Ramos (cell line): ENCODE measurements around the gene PTPRO.
"Not testable (repeated sequence)": the region's sequence is repeated elsewhere in the genome, so short reads cannot be mapped to it uniquely, and the experiment has no call there.

Experiments used
- in situ Hi-C: fragments of 300-500 bp; cut with MboI; formaldehyde crosslinking; loops from one replicate; pipeline ENCODE4 v1.14.3; 2022; ENCODE audit warnings: low sequenced_read_pairs; ENCODE audit not compliant: unreplicated experiment

Gene PTPRO

DNA sequence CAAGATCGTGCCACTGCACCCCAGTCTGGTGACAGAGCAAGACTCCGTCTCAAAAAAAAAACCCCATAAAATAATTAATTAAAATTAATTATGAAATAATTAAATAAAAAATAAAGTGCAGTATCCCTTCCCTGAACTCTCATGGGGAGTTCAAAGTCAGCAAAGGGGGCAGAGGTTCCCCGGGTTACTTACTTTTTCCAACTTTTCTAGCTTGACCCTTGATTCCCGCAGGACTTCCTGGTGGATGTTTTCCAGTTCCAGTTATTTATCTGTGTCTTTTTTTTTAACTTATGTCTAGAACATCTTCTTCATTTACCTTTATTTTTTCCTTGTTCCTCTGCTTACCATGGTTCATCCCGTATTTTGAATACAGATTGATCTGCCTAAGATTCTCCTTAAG lies 269.5 kb downstream of the PTPRO start:
- in situ Hi-C loops = loop anchor here (10.0 kb wide), 1 partner anchor 263 kb away; no protein-coding TSS in a partner anchor

DNA sequence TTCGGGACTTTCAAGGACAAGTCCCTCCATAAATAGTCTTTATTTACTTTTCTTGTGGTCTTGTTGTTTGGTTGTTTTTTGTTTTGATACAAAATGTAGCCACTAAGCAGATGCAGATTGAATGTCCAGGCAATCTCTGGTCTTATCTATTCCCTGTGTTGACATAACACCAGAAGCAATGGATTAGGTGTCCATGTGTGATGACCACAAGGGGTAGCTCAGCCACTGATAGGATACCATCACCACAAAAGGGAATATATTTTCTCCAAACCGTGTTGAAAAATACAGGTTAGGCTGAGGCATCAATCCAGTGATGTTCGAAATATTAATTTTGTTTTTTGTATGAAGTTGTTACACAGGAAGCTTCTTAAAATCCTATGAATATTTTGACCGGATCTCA lies 270.6 kb downstream of the PTPRO start:
- in situ Hi-C loops = loop anchor here (10.0 kb wide), 1 partner anchor 262 kb away; no protein-coding TSS in a partner anchor

DNA sequence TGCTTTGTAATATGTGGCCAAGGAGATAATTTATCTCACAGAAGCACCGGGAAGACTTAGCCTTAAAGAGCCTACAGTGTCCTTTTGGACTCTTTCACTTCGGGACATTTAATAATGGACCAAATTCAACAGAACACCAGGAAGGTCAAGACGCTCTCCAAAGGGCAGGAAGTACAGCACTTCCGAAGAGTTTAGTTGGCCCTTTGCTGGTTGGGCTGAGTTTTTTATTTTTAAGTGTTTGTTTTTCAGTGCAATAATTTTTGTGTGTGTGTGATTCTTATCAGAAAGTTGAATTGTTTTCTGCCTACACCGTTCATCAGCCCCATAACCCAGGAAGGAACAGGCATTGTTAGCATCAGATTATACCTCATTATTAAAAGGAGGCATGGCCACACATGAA lies 273.9 kb downstream of the PTPRO start:
- in situ Hi-C loops = loop anchor here (10.0 kb wide), 1 partner anchor 259 kb away; no protein-coding TSS in a partner anchor

DNA sequence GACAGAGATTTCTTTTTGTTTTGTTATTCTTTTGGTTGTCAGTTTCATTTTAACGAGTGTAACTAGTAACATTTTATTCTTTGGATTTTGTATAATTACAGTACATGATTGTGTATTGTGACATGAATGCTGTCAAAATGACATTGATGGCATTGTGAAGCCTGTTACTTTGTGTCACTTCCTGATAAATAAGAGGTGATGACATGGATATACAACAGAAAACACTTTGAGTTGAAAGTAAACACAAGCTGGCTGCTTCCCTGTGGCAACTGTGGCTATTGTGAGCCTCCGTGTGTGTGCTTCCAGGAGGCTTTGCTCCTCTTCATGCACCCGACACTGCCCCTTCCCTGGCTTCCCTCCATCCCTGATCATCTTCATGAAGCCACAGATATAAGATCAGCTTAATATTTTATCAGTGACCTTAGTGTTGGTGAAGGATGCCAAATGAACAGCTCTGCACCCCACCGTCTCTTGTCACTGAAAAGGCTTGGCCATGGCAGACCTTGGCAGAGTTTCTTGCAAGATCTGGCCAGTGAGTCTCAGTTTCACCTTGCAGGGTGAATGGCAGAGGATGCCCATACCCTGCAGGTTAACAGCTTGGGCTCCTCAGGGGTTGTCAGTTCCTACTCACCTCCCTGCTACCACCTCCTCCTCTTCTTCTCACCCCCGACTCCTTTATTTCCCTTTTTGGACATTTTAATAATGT lies 275.0 kb downstream of the PTPRO start:
- in situ Hi-C loops = loop anchor here (10.0 kb wide), 1 partner anchor 258 kb away; no protein-coding TSS in a partner anchor

DNA sequence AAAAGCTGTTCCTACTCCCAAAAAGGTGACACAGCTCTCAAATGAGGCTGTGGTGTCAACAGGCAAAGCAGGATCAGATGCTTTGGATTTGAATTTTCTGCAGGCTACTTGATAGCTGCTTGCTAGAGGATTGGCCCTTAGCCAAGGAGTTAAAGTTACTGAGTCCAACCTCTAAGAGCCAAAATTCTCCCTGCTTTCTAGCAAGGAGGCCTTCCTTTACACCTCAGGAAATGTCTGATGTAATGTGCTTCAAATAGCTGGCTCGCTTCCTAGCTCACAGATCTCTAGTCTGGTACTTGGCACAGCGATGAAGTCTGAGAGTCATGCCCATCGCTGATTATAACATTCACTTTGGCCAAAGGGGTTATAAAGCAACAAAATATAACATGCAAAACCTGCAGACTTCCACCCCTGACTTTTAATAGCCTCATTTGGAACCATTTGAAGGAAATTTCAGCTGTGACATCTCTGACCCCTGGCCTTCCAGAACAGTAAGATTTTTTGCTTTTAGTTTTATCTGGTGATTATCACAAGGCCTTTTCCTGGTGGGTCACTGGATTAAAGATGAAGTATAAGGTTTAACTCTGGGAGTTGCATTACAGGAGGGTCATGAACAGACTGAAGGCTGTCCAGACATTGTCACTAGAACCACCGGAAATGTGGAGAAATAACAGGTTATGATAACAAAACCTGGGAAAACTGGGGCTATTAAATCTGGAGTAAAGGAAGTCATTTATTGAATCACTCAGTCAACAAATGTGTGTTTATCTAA lies 277.1 kb downstream of the PTPRO start:
- in situ Hi-C loops = loop anchor here (10.0 kb wide), 1 partner anchor 255 kb away; no protein-coding TSS in a partner anchor

DNA sequence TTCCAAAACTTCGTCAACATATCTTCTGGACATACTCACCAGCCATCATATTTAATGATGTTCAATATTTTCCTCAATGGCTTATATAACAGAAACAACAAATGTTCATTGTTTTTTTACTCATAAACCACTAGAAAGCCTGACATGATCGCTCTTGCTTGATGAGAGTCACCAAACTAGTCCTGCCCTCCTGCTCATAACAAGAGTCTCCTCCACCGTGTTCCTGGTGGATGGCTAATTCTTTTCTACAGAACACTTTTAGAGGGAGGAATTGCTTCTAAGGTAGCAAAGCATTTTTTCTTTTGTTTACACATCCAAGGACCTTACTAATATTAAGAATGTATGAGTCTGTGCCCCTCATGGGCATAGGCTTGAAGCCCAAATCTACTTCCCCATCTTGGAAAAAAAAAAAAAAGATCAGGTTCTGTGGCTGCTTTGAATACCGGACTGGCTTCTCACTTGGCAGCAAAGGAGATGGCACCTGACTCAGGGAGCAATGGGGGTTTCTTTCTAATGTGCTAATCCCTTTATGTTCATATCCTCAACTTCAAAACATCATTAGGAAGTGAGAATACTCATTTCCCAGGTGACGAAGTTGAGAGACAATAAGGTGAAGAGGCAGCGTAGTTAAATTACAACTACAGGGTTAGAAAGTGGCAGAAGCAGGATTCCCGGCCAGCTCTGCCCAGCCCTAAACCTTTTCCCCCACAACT lies 278.1 kb downstream of the PTPRO start:
- in situ Hi-C loops = no loop called here

DNA sequence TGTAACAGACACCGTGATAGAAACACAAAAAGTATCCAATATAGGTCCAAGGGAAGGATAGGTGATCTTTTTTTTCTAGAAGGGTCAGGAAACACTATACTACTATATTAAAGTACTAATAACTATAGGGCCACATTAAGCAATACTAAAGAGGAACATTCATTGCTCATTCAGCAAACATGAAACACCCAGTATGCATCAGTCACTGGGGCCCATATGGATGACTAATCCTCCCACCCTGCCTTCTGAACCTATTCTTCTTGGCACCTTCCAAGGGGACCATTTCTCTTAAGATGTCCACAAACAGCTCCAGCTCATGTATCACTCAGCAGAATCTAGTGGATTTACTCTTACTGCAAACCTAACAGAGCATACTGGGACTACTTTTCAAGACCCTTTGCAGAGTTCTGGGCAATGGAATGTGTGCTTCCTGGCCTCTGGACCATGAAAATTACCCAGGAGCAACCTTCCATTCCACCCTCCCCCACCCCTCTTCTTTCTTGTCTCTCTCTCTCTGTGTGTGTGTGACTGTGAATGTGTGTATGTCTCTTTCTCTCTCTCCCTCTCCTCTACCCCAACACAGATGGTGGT lies 279.0 kb downstream of the PTPRO start:
- in situ Hi-C loops = no loop called here

DNA sequence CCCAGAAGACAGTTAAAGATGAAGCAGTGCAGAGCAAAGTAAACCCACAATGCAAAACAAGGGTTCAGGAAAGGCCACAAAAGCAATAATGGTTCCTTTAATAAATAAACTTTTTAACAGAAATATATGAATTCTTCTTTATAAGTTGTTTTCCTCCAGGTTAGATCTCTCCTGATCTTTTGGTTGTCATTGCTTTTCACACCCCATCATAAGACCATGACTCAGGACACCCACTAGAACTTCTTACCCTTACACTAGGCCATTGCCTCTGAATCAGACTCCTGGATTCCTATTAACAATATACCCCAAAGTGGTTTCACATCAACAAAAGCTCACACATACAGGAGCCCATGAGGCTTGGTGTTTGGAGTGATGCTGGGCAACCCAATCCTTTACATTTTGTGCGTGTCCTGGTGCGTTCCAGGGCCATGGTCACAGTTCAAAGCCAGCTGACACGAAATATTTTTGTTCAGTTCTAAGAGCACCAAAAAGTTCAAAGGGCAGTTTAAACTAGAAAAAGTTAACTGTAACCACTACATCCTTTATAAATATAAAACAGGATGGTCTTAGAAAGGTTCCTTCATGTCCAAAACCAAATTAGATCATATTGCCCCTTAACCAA lies 279.9 kb downstream of the PTPRO start:
- in situ Hi-C loops = no loop called here

DNA sequence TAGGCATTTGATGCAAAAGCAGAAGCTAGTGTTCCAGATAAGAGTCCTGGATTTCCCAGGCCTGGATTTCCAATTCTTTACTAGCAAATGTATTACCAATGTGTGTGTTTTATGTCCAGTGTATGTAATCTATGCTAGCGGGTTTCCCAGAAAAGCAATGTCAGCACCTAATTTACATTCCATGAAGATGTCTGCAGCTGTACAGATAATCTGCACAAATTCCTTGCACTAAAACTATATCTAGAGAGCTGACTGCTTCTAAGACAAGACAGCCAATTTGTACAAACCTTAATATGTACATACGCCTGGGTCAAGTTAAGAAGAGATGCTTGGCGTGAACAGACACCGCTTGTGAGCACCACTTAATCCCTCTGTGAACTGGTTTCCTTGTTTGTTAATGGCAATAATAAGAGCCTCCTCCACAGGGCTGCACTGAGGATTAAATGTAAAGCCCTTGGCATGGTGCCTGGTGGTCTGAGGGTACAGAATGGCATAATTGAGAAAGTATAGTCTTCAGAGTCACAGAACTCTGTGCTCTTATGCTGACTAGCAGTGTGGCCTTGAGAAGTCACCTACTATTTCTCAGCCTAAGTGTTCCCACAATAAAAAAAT lies 281.3 kb downstream of the PTPRO start:
- in situ Hi-C loops = no loop called here

DNA sequence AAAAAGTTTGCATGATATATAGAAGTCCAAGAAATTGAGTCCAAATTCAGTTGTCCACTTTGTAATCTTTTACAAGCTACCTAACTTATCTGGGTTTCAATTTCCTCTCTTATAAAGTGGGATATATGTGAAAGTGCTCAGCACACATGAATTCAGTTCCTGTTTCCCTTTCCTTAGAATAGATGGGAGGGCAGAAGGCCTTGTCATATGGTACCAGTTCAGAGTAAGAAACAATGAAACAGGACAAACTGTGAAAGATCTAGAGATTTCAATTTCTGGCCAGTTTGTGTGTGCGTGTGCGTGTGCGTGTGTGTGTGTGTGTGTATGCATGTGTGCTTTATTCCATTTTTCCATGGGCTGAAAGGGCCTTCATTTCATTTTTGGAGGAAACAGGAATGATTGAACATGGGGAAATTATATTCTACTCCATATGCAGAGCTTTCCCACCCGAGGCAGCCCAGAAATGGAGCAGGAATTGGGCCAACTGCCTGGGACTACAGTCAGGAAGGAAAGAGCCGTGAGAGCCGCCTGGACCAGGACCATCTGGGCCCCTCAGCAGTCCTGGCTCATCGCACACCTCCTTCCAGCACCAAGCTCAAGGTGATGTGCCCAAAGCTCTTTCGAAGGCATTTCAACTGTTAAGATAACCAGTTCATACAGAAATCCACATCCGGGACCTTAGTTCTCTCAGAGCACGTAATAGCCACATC lies 283.7 kb downstream of the PTPRO start:
- in situ Hi-C loops = no loop called here

DNA sequence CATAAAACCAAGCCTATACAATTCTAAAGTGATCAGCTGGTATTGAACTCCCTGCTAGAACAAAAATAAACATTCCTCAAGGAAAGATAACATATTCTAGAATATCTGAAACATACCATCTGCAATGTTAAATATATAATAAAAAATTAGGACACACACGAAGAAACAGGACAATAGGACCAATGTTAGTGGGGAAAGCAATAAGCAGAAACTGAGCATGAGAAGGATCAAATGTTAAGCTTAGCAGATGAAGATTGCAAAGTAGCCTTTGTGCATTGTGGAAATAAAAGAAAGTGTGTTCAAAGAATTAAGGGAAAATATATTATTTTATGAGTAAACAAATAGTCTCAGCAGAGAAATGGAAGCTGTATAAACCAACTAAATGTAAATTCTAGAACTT lies 286.1 kb downstream of the PTPRO start:
- in situ Hi-C loops = no loop called here

DNA sequence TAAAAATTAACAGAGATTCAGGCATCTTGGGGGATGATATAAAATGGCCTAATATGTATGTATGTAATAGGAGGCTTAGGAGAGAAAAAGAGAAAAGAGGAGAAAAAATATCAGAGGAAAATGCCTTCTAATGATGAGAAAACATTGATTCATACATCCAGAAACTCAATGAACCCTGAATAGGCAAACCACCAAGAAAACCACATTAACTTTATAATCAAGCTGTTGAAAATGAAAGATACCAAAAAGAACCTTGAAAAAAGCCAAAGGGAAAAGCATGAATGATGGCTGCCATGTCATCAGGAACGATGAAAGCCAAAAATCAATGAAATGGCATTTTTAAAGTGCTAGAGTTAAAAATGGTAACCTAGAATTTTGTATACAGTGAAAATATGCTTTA lies 286.6 kb downstream of the PTPRO start:
- in situ Hi-C loops = no loop called here

DNA sequence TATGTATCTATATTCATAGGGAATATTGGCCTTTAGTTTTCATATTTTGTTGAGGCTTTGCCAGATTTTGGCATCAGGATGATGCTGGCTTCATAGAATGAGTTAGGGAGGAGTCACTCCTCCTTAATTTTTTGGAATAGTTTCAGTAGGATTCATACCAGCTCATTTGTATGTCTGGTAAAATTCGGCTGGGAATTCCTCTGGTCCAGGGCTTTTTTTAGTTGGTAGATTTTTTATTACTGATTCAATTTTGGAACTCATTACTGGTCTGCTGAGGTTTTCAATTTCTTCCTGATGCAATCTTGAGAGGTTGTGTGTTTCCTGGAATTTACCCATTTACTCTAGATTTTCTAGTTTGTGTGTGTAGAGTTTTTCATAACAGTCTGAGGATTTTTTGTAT lies 291.7 kb downstream of the PTPRO start:
- in situ Hi-C loops = no loop called here

DNA sequence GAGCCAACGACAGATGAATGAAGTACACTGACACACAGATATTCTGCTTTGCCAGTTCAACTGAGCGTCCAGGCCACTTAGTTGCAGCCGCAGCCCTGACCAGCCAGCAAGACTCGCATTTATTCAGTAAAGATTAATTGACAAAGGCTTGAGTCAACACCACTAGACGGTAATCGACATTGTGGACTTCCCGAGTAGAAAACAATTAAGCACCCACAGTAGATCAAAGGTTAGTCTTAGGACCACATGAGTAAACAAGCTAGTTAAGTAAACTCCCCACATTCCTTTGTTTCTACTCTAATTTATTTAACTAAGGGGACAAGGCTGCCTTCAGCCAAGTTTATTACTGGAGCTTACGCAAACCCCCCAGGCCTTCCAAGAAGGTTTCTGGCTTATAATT lies 294.2 kb downstream of the PTPRO start:
- in situ Hi-C loops = not testable (repeated sequence)

DNA sequence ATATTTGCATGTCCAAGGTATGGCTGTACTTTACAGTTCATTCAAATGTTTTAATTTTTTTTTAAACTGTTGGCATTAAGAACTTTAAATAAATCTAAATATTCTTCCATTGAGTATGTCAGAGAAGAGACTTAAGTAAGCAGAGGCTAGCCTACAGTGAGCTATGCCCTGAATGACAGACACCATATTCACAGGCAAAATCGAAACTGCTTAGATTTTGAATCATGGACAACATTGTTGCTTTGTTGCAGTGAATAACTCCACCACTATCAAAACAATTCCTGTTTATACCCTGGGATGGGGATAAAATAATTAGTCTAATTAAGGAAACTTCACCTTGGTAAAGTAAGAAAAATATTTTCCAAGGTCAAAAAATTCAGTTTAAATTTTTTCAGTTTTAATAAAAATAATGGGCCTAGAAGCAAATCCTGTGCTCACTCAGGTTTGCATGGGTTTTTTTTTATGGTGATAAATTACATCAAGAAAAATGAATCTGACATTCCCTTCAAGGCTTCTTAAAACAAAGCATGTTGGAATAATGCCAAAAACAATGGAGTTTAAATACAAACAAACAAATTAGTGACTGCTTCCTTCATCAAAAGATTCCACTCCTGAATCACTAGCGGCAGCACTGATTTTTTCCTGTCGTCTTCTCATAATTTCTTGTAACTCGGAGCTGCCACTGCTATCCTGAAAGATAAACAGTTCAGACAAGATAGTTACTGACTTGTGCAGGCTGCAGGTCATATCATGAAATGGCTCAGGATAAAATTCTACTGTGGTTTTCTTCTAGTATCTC lies 298.6 kb downstream of the PTPRO start:
- in situ Hi-C loops = no loop called here

DNA sequence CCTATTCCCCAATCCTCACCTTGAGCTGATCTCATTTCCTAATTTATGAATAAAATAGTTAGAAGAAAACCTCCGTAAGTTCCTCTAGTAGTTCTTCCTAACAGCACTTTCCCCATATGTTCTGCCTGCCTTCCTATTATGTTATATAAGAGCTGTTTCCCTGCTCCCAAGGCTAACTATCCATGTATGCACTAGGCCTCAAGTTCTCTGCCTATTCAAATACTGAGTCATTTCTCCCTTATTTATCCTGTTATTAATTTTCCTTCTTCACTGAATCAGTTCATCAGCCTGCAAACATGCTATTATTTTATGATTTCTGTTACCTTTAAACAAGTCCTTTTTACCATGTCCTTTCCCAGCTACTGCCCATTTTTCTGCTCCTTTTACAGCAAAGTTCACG lies 302.8 kb downstream of the PTPRO start:
- in situ Hi-C loops = no loop called here

DNA sequence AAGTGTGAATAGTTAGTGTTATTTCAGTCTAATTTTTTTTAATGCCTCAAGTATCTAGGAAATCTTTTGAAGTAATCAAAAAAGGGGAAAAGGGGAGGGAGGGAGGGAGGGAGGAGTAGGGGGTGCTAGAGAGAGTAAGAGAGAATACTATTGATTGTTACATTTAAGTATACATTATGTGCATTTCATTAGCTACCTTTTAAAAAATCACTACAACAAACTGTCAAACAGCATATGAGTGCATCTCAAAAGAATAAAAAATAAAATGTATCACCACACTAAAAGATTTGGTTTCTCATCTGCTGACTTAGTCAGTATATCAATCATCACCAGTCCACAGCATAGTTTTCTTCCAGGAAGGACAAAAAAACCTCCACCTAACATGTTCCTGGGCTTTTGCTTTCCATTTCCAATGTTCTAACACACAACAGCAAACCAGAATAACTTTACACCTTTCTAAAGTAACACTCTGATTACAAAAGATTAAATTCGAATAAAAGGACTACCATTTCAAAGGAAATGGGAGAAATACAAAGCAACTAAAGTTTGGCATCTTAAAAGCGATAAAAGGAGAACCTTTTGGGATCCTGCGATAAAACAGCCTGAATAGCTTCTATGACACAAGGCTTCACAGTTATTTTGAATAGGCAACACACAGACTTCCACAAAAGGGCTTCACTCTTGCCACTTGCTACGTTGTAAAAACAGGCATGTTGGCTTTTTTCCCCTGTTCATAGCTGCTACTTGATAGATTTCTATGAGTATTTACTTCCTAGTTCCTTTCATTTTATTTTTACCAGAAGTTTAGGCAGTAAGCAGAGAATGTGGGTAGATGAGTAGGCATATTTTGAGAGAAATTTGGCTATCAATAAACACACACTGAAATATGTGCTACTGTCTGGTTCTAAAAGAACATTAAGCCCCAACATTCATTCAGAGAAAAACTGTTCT lies 306.0 kb downstream of the PTPRO start:
- in situ Hi-C loops = no loop called here
